Spleen (tissue), 11 donors: ENCODE results near the gene EIF4A3. TPM values are rescaled to one million over a fixed set of nuclear protein-coding genes. Genes with fewer than 3 reads are reported as not detected.

Source experiments
- DNase-seq: peaks from one replicate; pipeline ENCODE4 v3.0.0-alpha.2; 2020
- H3K27ac ChIP-seq, 8 donors: fragments of 200-600 bp; sonication (generic) in 7 of 8; 1 replicate in 4 of 8; 2 replicates in 4 of 8; pipeline versions ENCODE4 v1.5.0 to v1.8.0; 2016 to 2021; ENCODE audit warnings: inconsistent platforms in 4 of 8, mild to moderate bottlenecking in 4 of 8, moderate library complexity in 1 of 8
- H3K27me3 ChIP-seq, 7 donors: fragments of 200-600 bp; sonication (generic) in 6 of 7; replicated peaks in 1 of 7; 1 replicate in 4 of 7; 2 replicates in 3 of 7; pipeline versions ENCODE4 v1.5.0 to v1.8.0; 2016 to 2021; ENCODE audit warnings: inconsistent platforms in 3 of 7, mild to moderate bottlenecking in 1 of 7
- H3K36me3 ChIP-seq, 6 donors: fragments of 200-600 bp; sonication (generic) in 5 of 6; 1 replicate in 4 of 6; 2 replicates in 2 of 6; pipeline versions ENCODE4 v1.5.0 to v1.8.0; 2016 to 2021; ENCODE audit warnings: inconsistent platforms in 2 of 6
- H3K4me1 ChIP-seq, 6 donors: fragments of 200-600 bp; sonication (generic) in 5 of 6; 1 replicate in 3 of 6; 2 replicates in 3 of 6; pipeline versions ENCODE4 v1.5.0 to v1.8.0; 2016 to 2021; ENCODE audit warnings: inconsistent platforms in 3 of 6
- H3K4me3 ChIP-seq, 8 donors: fragments of 200-600 bp; sonication (generic) in 7 of 8; 1 replicate in 4 of 8; 2 replicates in 4 of 8; pipeline versions ENCODE4 v1.5.0 to v1.8.0; 2016 to 2021; ENCODE audit warnings: inconsistent platforms in 4 of 8, mild to moderate bottlenecking in 4 of 8, moderate library complexity in 2 of 8
- H3K9me3 ChIP-seq, 8 donors: fragments of 200-600 bp; sonication (generic) in 7 of 8; 1 replicate in 4 of 8; 2 replicates in 4 of 8; pipeline versions ENCODE4 v1.5.0 to v1.8.0; 2016 to 2021; ENCODE audit warnings: inconsistent platforms in 4 of 8
- POLR2A ChIP-seq, 3 donors: fragments of 450-650 bp; IDR thresholded peaks; one replicate each; pipeline ENCODE4 v1.5.1; 2017; ENCODE audit warnings: antibody characterized with exemption in 3 of 3, mild to moderate bottlenecking in 1 of 3
- POLR2AphosphoS5 ChIP-seq, 3 donors: sonication (generic); formaldehyde crosslinking; IDR thresholded peaks; one replicate each; pipeline ENCODE4 v1.5.1; 2017; ENCODE audit warnings: antibody characterized with exemption in 3 of 3
- WGBS, 5 donors: extraction: QIAGEN DNeasy Blood & Tissue Kit in 3 of 5; methylation state at CpG; one replicate each; pipeline versions ENCODE4 v1.1.5 to v1.1.7; 2013 to 2018; 5-methylcytosine and 5-hydroxymethylcytosine counted together
- intact Hi-C: fragments of 100-400 bp; cut with DNase I; formaldehyde crosslinking; loops from one replicate; pipeline ENCODE4 v1.15.0; 2023; ENCODE audit warnings: low total_unique reads
- polyA plus RNA-seq, 3 donors: library from polyadenylated mRNA; stranded (reverse); fragments of 200-250 nt; gene quantifications; one replicate each; pipeline ENCODE4 v1.2.1, GENCODE V29; 2013
- total RNA-seq, 7 donors: library from RNA; depleted of rRNA in 3 of 7; stranded (reverse); fragments of >200 nt in 3 of 7; fragmentation: NEBNext Ultra II Directional in 4 of 7; extraction: Animal tissue kit (Norgen Biotek cat#: 25700) in 4 of 7; gene quantifications; one replicate each; pipeline versions ENCODE4 v1.1.0 to v1.2.1, GENCODE V29; 2016 to 2021
- TF ChIP-seq, protein P1 (sequence below), 11 experiments: fragments of 200-600 bp in 7 of 11; fragments of 450-650 bp in 4 of 11; sonication (generic) in 4 of 11; IDR thresholded peaks in 8 of 11; conservative IDR thresholded peaks in 3 of 11; 1 replicate in 7 of 11; 2 replicates in 4 of 11; pipeline versions ENCODE4 v1.4.0 to v1.8.0; 2016 to 2021; ENCODE audit warnings: antibody characterized with exemption in 11 of 11, inconsistent platforms in 4 of 11, mild to moderate bottlenecking in 1 of 11
- donor health status: healthy with polysubstance abuse.
- donor health status: DM: no; HTN: no; CAD: no; lungs with moderate emphysema.
- donor health status: DM: no; HTN: no; CAD: no.
- donor health status: Bipolar disorder and iron deficiency.
- donor health status: healthy.
- donor health status: DM: no; HTN: no; CAD: no.
- donor health status: DM: yes; HTN: yes; CAD: no.

The EIF4A3 gene
- total and polyA plus RNA-seq, 10 donors, result 37.3 to 79.5 (median 63.6) TPM

DNA sequence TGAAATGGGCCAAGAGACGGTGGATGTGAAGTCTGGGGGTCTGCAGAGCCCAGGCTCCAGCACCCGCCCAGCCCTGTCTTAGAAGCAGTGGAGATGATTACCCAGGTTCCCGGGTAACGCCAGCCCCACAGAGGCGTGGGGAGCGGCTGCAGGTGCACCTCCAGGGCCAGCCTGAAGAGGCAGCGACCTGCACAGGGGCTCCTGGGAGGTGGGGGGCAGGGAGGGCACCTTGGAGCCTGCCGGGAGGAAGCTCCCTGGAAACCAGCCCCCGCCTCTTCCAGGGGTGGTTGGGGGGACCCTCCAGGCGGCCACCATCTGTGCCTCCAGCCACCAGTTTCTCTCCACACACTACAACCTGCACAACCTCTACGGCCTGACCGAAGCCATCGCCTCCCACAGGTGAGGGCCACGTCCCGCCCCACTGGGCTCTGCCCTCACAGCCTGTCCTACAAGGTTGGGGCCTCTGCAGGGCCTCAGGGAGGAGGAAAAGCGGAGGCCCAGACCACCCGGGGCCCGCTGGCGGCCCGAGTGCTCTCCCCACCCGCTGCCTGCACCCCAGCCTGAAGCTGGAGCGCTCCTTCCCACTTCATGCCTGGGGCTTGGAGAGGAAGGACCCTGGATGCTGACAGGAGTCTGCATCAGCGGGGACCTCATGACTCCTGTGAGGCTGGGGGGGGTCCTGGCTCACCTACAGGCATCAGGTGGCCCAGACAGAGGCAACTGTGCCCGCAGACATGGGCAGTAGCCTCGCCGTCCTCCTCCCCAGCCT, 35.0 kb downstream of the EIF4A3 start:
- intact Hi-C loops, result no loop called here
- Histone ChIP-seq H3K36me3 (peaks cover 0 to 65% (median 0%) of the 10 kb centered on the region in 6 donors), H3K27ac (no peak overlapping the region), H3K4me3 (no peak overlapping the region), H3K27me3 (no peaks in the 10 kb centered on the region), H3K4me1 (peaks cover 0 to 8% (median 3%) of the 10 kb centered on the region in 6 donors), H3K9me3 (peaks cover 0 to 10% (median 0%) of the 10 kb centered on the region in 8 donors)
- TF ChIP-seq POLR2A (IDR thresholded peaks at IDR 0.05) (no peak), POLR2AphosphoS5 (IDR thresholded peaks at IDR 0.05) (no peak)
- TF ChIP-seq, protein P1, sequence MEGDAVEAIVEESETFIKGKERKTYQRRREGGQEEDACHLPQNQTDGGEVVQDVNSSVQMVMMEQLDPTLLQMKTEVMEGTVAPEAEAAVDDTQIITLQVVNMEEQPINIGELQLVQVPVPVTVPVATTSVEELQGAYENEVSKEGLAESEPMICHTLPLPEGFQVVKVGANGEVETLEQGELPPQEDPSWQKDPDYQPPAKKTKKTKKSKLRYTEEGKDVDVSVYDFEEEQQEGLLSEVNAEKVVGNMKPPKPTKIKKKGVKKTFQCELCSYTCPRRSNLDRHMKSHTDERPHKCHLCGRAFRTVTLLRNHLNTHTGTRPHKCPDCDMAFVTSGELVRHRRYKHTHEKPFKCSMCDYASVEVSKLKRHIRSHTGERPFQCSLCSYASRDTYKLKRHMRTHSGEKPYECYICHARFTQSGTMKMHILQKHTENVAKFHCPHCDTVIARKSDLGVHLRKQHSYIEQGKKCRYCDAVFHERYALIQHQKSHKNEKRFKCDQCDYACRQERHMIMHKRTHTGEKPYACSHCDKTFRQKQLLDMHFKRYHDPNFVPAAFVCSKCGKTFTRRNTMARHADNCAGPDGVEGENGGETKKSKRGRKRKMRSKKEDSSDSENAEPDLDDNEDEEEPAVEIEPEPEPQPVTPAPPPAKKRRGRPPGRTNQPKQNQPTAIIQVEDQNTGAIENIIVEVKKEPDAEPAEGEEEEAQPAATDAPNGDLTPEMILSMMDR (IDR thresholded peaks at IDR 0.05 in 8 of 11, conservative IDR thresholded peaks at IDR 0.05 in 3 of 11), result no peak
- DNase-seq, result no peak
- WGBS, 5 donors, result 85 to 92% (median 88%) methylated on average over 13 to 26 of the region's 26 CpGs

DNA sequence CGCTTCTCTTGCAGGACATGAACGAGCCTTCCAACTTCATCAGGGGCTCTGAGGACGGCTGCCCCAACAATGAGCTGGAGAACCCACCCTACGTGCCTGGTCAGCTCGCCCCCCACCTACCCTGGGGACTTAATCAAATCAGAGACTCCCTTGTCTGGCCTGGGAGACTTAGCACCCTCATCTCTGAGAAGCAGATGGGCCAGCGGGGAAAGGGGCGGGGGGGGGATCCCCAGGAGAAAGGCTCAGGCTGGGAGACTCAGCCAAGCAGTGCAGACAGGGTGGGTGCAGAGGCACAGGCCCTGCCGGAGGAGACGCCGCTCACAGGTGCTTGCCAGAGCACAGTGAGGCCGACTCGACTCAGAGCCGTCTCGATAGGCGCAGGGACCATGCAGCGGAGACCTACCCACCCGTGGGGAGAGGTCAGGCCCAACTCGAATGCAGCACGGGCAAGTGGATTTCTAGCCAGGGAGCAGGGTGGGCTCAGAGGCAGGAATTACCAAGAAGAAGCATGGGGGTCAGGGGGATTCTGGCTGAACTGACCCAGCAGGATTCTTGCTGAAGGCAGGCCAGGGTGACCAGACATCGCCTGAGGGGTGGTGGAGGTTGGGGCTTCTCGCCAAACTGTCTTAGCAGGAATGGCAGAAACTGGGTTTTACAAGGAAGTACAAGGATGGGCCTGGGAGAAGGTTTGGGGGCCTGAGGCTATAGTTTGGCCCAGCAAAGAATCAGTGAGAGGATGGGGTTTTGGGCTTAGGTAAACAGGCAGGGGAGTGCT, 35.8 kb downstream of the EIF4A3 start:
- WGBS, 5 donors, result 88 to 93% (median 92%) methylated on average over 13 to 21 of the region's 21 CpGs
- peak; percentile 65 for DNase-seq

DNA sequence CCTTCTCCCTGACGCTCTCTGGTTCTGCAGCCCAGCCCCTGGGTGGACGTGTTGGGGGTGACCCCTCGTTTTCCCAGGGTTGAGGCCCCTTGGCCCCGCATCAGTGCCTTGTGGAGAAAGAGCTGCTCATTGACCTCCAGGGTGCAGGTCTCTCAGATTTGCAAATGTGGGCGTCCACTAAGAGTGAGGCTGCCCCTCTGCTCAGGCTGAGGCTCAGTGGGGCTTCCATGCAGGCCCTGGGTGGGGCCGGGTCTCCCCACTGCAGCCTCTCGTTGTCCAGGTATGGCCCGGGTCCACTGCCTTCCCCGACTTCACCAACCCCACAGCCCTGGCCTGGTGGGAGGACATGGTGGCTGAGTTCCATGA, 36.5 kb downstream of the EIF4A3 start:
- H3K36me3 ChIP-seq, result peaks cover 0 to 76% (median 0%) of the 10 kb centered on the region in 6 donors
- no peak for DNase-seq
- TF ChIP-seq, protein P1 (IDR thresholded peaks at IDR 0.05 in 8 of 11, conservative IDR thresholded peaks at IDR 0.05 in 3 of 11), result no peak
- TF ChIP-seq POLR2AphosphoS5 (IDR thresholded peaks at IDR 0.05), result peak in 1 of 3 donors; percentile 1
- 80 to 100% (median 88%) methylated on average over 4 to 9 of the region's 9 CpGs for WGBS, 5 donors
- no peak overlapping the region for H3K4me3 ChIP-seq
- peaks cover 0 to 8% (median 0%) of the 10 kb centered on the region in 8 donors for H3K9me3 ChIP-seq
- H3K27me3 ChIP-seq, result no peaks in the 10 kb centered on the region
- H3K4me1 ChIP-seq, result peaks cover 0 to 8% (median 3%) of the 10 kb centered on the region in 6 donors
- no peak overlapping the region for H3K27ac ChIP-seq
- intact Hi-C loops, result no loop called here

More for the DNA sequence above, 35.8 kb downstream of the EIF4A3 start:
- peaks cover 0 to 8% (median 3%) of the 10 kb centered on the region in 6 donors for H3K4me1 ChIP-seq
- no peak overlapping the region for H3K4me3 ChIP-seq
- peaks cover 0 to 10% (median 0%) of the 10 kb centered on the region in 8 donors for H3K9me3 ChIP-seq
- TF ChIP-seq, protein P1 (IDR thresholded peaks at IDR 0.05 in 8 of 11, conservative IDR thresholded peaks at IDR 0.05 in 3 of 11), result no peak
- TF ChIP-seq POLR2A (IDR thresholded peaks at IDR 0.05) (no peak), POLR2AphosphoS5 (IDR thresholded peaks at IDR 0.05) (no peak)
- intact Hi-C loops, result no loop called here
- peaks cover 0 to 69% (median 0%) of the 10 kb centered on the region in 6 donors for H3K36me3 ChIP-seq
- H3K27me3 ChIP-seq, result no peaks in the 10 kb centered on the region
- H3K27ac ChIP-seq, result no peak overlapping the region
